Breast epithelium (tissue), 3 donors: ENCODE data around the gene IMMP2L.

Experiments
- CTCF ChIP-seq, 3 donors: fragments of 450-650 bp; IDR thresholded peaks; one replicate each; pipeline ENCODE4 v1.5.1; 2016 to 2017; ENCODE audit warnings: antibody characterized with exemption in 3 of 3, mild to moderate bottlenecking in 3 of 3, moderate library complexity in 3 of 3
- POLR2A ChIP-seq: fragments of 450-650 bp; IDR thresholded peaks from one replicate; pipeline ENCODE4 v1.6.1; 2016; ENCODE audit warnings: antibody characterized with exemption, mild to moderate bottlenecking, moderate library complexity
- POLR2AphosphoS5 ChIP-seq, 3 donors: sonication (generic); formaldehyde crosslinking; IDR thresholded peaks; one replicate each; pipeline ENCODE4 v1.6.1; 2017; ENCODE audit warnings: antibody characterized with exemption in 3 of 3

GRCh38 chr7:110625294-110625693 lies 937.0 kb downstream of the IMMP2L start:
- TF ChIP-seq POLR2AphosphoS5 (IDR thresholded peaks at IDR 0.05) (no peak), POLR2A (no peak), CTCF (IDR thresholded peaks at IDR 0.05) (no peak)
